K562 (cell line): ENCODE measurements around the gene CMPK1. TPM values are rescaled to one million over a fixed set of nuclear protein-coding genes. Genes with fewer than 3 reads are reported as not detected.

Source experiments
- ATAC-seq: fragments of 200-7000 bp; cut with Tn5 transposase; 3 replicates; pipeline ENCODE4 v1.9.1; 2020; ENCODE audit warnings: moderate library complexity
- BruUV-seq: library from RNA; stranded (reverse); fragments of 400-500 nt; replicated peaks from 2 replicates; lab custom pipeline; 2021; lab: Mats Ljungman, UMichigan
- CTCF ChIA-PET: fragments of 300-600 bp; formaldehyde crosslinking; extraction: SDS; loops from one replicate; lab custom pipeline; 2021; ENCODE audit warnings: low intra/inter-chr PET ratio; lab: Yijun Ruan, JAX
- POLR2A ChIA-PET: fragments of 300-600, 350-650 bp; sonication (Branson Sonifier 250); formaldehyde crosslinking; extraction: SDS; loops from one replicate; lab custom pipeline; 2021; ENCODE audit warnings: antibody characterized with exemption, inconsistent platforms; lab: Yijun Ruan, JAX
- DNase-seq, 4 experiments: peaks; one replicate each; pipeline versions ENCODE4 v3.0.0 to v3.0.0-alpha.2; 2011 to 2018; ENCODE audit warnings: low spot score in 3 of 4, mixed read lengths in 3 of 4; ENCODE audit errors: extremely low read depth in 1 of 4
- FAIRE-seq: peaks from 2 replicates; lab custom pipeline; 2011; peaks lifted over from hg19 to GRCh38; lab: Jason Lieb, UNC
- H2AFZ ChIP-seq: 2 replicates; pipeline ENCODE4 v1.6.0; 2011; ENCODE audit warnings: low read depth, low read length, control low read depth, inconsistent platforms
- H3K27ac ChIP-seq: fragments of 200-600 bp; 3 replicates; pipeline ENCODE4 v1.8.0; 2011; ENCODE audit warnings: low read depth, mild to moderate bottlenecking, control low read depth, inconsistent platforms, low read length, moderate library complexity, mixed read lengths; ENCODE audit errors: extremely low read depth
- H3K27me3 ChIP-seq, 2 experiments: fragments of 300-600 bp in 1 of 2; 2 replicates in 1 of 2; 3 replicates in 1 of 2; pipeline versions ENCODE4 v1.6.0 to v1.8.0; 2011; ENCODE audit warnings: inconsistent platforms in 2 of 2, low read length in 2 of 2, mild to moderate bottlenecking in 1 of 2, mixed read lengths in 1 of 2, moderate library complexity in 1 of 2; ENCODE audit not compliant: control insufficient read depth in 2 of 2, insufficient read depth in 2 of 2
- H3K36me3 ChIP-seq: fragments of 300-600 bp; 3 replicates; pipeline ENCODE4 v1.8.0; 2011; ENCODE audit warnings: mild to moderate bottlenecking, low read length, inconsistent platforms; ENCODE audit not compliant: control insufficient read depth, insufficient read depth
- H3K4me1 ChIP-seq, 2 experiments: fragments of 200-600 bp in 1 of 2; replicated peaks in 1 of 2; 2 replicates in 1 of 2; 3 replicates in 1 of 2; pipeline versions ENCODE4 v1.5.1 to v1.8.0; 2011; ENCODE audit warnings: inconsistent platforms in 2 of 2, low read length in 2 of 2, mild to moderate bottlenecking in 1 of 2, mixed read lengths in 1 of 2, moderate library complexity in 1 of 2; ENCODE audit not compliant: control insufficient read depth in 2 of 2, insufficient read depth in 2 of 2
- H3K4me2 ChIP-seq: 2 replicates; pipeline ENCODE4 v1.6.1; 2011; ENCODE audit warnings: low read length, control low read depth, inconsistent platforms, mixed read lengths; ENCODE audit not compliant: insufficient read depth
- H3K4me3 ChIP-seq: fragments of 200-600 bp; sonication (generic), shearing (Covaris generic); 2 replicates; pipeline ENCODE4 v1.5.1; 2016; ENCODE audit warnings: control low read depth, inconsistent platforms
- H3K79me2 ChIP-seq: fragments of 200-600 bp; 3 replicates; pipeline ENCODE4 v1.8.0; 2011; ENCODE audit warnings: low read length, inconsistent platforms; ENCODE audit not compliant: control insufficient read depth, insufficient read depth
- H3K9ac ChIP-seq, 2 experiments: 2 replicates each; pipeline versions ENCODE4 v1.6.0 to v1.6.1; 2011; ENCODE audit warnings: low read depth in 2 of 2, low read length in 2 of 2, control low read depth in 1 of 2, inconsistent platforms in 1 of 2, mild to moderate bottlenecking in 1 of 2, mixed read lengths in 1 of 2; ENCODE audit not compliant: insufficient read depth in 1 of 2
- H3K9me1 ChIP-seq: one replicate; pipeline ENCODE4 v1.6.0; 2011; ENCODE audit warnings: inconsistent platforms, mild to moderate bottlenecking, low read length, moderate library complexity; ENCODE audit not compliant: control insufficient read depth, insufficient read depth
- H3K9me3 ChIP-seq: replicated peaks from 2 replicates; pipeline ENCODE4 v1.5.1; 2011; ENCODE audit warnings: low read depth, low read length, inconsistent platforms; ENCODE audit not compliant: control insufficient read depth, insufficient read depth
- H4K20me1 ChIP-seq: replicated peaks from 2 replicates; pipeline ENCODE4 v1.6.1; 2011; ENCODE audit warnings: low read length, inconsistent platforms, mixed read lengths; ENCODE audit not compliant: control insufficient read depth, insufficient read depth
- GATA2 ChIP-seq: sonication (generic); formaldehyde crosslinking; IDR thresholded peaks from 2 replicates; pipeline ENCODE4 v1.4.0; 2020; ENCODE audit warnings: mild to moderate bottlenecking, missing genetic modification reagents
- MAFK ChIP-seq: IDR thresholded peaks from 2 replicates; pipeline ENCODE4 v1.6.1; 2011; ENCODE audit warnings: low read length, improper control_type of control experiment
- MCM3 ChIP-seq: fragments of 450-650 bp; IDR thresholded peaks from 2 replicates; pipeline ENCODE4 v1.6.1; 2016
- MIER1 ChIP-seq: fragments of 450-650 bp; IDR thresholded peaks from 2 replicates; pipeline ENCODE4 v1.6.1; 2016; ENCODE audit warnings: antibody characterized with exemption, mild to moderate bottlenecking, low read depth
- MTA2 ChIP-seq: fragments of 450-650 bp; IDR thresholded peaks from 2 replicates; pipeline ENCODE4 v1.6.1; 2016; ENCODE audit warnings: low read depth
- TAF9B ChIP-seq: fragments of 450-650 bp; IDR thresholded peaks from 2 replicates; pipeline ENCODE4 v1.6.1; 2018; ENCODE audit warnings: mild to moderate bottlenecking; ENCODE audit not compliant: partially characterized antibody
- YBX1 ChIP-seq: fragments of 450-650 bp; IDR thresholded peaks from 2 replicates; pipeline ENCODE4 v1.7.1; 2016; ENCODE audit warnings: mild to moderate bottlenecking
- ZFP36 ChIP-seq: fragments of 150-350 bp; IDR thresholded peaks from 2 replicates; pipeline ENCODE4 v1.6.1; 2018; ENCODE audit warnings: low read length, low read depth; ENCODE audit not compliant: partially characterized antibody
- ZNF12 ChIP-seq: sonication (generic); formaldehyde crosslinking; IDR thresholded peaks from 2 replicates; pipeline ENCODE4 v1.4.0; 2020; ENCODE audit warnings: mild to moderate bottlenecking, missing genetic modification reagents
- ZNF124 ChIP-seq: sonication (generic); formaldehyde crosslinking; IDR thresholded peaks from 2 replicates; pipeline ENCODE4 v1.8.1; 2022; ENCODE audit warnings: missing genetic modification reagents
- ZNF507 ChIP-seq: conservative IDR thresholded peaks from 2 replicates; pipeline ENCODE4 v1.6.1; 2017; ENCODE audit warnings: missing genetic modification characterization, missing compliant biosample characterization
- ZNF668 ChIP-seq: fragments of 250-450 bp; sonication (Bioruptor Pico); IDR thresholded peaks from 2 replicates; pipeline ENCODE4 v1.8.0; 2022; ENCODE audit warnings: mild to moderate bottlenecking, inconsistent platforms
- WGBS: fragments of 100-300 bp; shearing (Covaris generic); methylation state at CpG from one replicate; pipeline ENCODE4 v1.1.6; 2016; ENCODE audit warnings: low coverage, mixed read lengths; ENCODE audit not compliant: insufficient coverage; ENCODE audit errors: missing lambda C conversion rate; 5-methylcytosine and 5-hydroxymethylcytosine counted together
- in situ Hi-C: fragments of 300-500 bp; cut with MboI; formaldehyde crosslinking; loops from 4 replicates; pipeline ENCODE4 v1.15.0; 2018; ENCODE audit warnings: inconsistent platforms, mixed read lengths
- intact Hi-C: fragments of 100-400 bp; cut with micrococcal nuclease; formaldehyde crosslinking; loops from 2 replicates; pipeline ENCODE4 v1.14.2; 2022
- polyA plus RNA-seq, 8 experiments: library from polyadenylated mRNA; depleted of rRNA in 4 of 8; stranded (reverse) in 5 of 8; unstranded in 3 of 8; fragments of >200 nt; fragmentation: Nextera tagmentation in 2 of 8; fragmentation: Illumina TruSeq in 1 of 8; extraction: Ambion mirVana in 2 of 8; extraction: Trizol in 1 of 8; gene quantifications; 2 replicates each; pipeline versions ENCODE4 v1.2.1 to v1.2.3, GENCODE V29; 2011 to 2014; ENCODE audit warnings: inconsistent platforms in 1 of 8, missing spikeins in 1 of 8
- total RNA-seq, 7 experiments: library from RNA; depleted of rRNA in 6 of 7; stranded (reverse); fragments of >200 nt in 6 of 7; fragmentation: Illumina TruSeq in 2 of 7; extraction: Trizol in 2 of 7; gene quantifications; 2 replicates each; pipeline versions ENCODE4 v1.2.1 to v1.2.3, GENCODE V29; 2011 to 2021; ENCODE audit warnings: low replicate concordance in 1 of 7
- TF ChIP-seq, protein P1 (sequence below): conservative IDR thresholded peaks from 2 replicates; pipeline ENCODE4 v1.6.1; 2011; ENCODE audit warnings: low read depth, mild to moderate bottlenecking, low read length; ENCODE audit not compliant: control insufficient read depth

CMPK1 gene
- total and polyA plus RNA-seq, 9 of the 15 experiments (the other 6 are each of a cell fraction or from before 2014, with no cell fraction given) = 54.5 to 197 (median 116) TPM

DNA sequence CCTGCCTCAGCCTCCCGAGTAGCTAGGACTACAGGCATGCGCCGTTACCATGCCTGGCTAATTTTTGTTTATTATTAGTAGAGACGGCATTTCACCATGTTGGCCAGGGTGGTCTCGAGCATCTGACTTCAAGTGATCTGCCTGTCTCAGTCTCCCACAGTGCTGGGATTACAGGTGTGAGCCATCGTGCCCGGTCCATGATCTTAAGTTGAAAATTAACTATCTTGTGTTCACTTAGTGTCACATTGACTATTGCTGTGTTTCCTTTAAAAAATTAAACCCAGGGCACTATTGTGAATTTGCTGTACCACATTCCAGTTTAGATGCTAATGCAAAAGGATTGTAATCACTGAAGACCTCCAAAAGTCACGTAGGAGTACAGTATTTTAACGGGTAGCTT lies 14.1 kb downstream of the CMPK1 start:
- Histone ChIP-seq H3K4me2 (no peak overlapping the region), H3K4me1 (peaks cover 7 to 8% of the 10 kb centered on the region in 2 experiments; a peak in 3 of 5 replicates), H3K27me3 (no peaks in the 10 kb centered on the region), H3K79me2 (peaks cover 88% of the 10 kb centered on the region), H3K9me3 (no peaks in the 10 kb centered on the region), H2AFZ (no peak overlapping the region), H3K27ac (no peak overlapping the region), H4K20me1 (no peaks in the 10 kb centered on the region), H3K9ac (no peak overlapping the region), H3K4me3 (no peak overlapping the region), H3K9me1 (no peaks in the 10 kb centered on the region), H3K36me3 (peaks cover 54% of the 10 kb centered on the region)
- in situ Hi-C loops (no loop called here), intact Hi-C loops (no loop called here)
- TF ChIP-seq ZNF12 (CRISPR knock-in tag) (no peak), YBX1 (no peak), MCM3 (no peak), MAFK (no peak), MTA2 (no peak), GATA2 (CRISPR knock-in tag) (no peak), ZNF668 (CRISPR knock-in tag) (no peak), ZFP36 (no peak), MIER1 (no peak), ZNF124 (CRISPR knock-in tag) (no peak), TAF9B (no peak), ZNF507 (tag) (no peak)
- TF ChIP-seq, protein P1, sequence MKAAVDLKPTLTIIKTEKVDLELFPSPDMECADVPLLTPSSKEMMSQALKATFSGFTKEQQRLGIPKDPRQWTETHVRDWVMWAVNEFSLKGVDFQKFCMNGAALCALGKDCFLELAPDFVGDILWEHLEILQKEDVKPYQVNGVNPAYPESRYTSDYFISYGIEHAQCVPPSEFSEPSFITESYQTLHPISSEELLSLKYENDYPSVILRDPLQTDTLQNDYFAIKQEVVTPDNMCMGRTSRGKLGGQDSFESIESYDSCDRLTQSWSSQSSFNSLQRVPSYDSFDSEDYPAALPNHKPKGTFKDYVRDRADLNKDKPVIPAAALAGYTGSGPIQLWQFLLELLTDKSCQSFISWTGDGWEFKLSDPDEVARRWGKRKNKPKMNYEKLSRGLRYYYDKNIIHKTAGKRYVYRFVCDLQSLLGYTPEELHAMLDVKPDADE = no peak
- BruUV-seq = no TSS peak
- WGBS = 95% methylated on average over 9 of the region's 9 CpGs
- ATAC-seq (no peak), DNase-seq (no peak), FAIRE-seq (no peak)
- ChIA-PET POLR2A (interaction anchor here (1.3 to 2.8 kb wide), 3 partner anchors 9 to 17 kb away, joined by 3 to 17 read pairs (median 5); no protein-coding TSS in a partner anchor), CTCF (no interaction called here)
